K562 (cell line): Measurements from ENCODE around the gene TNPO3. TPM values are rescaled to one million over a fixed set of nuclear protein-coding genes. Genes with fewer than 3 reads are reported as not detected.

Experiments
- ATAC-seq: fragments of 200-7000 bp; cut with Tn5 transposase; 3 replicates; pipeline ENCODE4 v1.9.1; 2020; ENCODE audit warnings: moderate library complexity
- BruUV-seq: library from RNA; stranded (reverse); fragments of 400-500 nt; replicated peaks from 2 replicates; lab custom pipeline; 2021; lab: Mats Ljungman, UMichigan
- CTCF ChIA-PET: fragments of 300-600 bp; formaldehyde crosslinking; extraction: SDS; loops from one replicate; lab custom pipeline; 2021; ENCODE audit warnings: low intra/inter-chr PET ratio; lab: Yijun Ruan, JAX
- POLR2A ChIA-PET: fragments of 300-600, 350-650 bp; sonication (Branson Sonifier 250); formaldehyde crosslinking; extraction: SDS; loops from one replicate; lab custom pipeline; 2021; ENCODE audit warnings: antibody characterized with exemption, inconsistent platforms; lab: Yijun Ruan, JAX
- DNase-seq, 4 experiments: peaks; one replicate each; pipeline versions ENCODE4 v3.0.0 to v3.0.0-alpha.2; 2011 to 2018; ENCODE audit warnings: low spot score in 3 of 4, mixed read lengths in 3 of 4; ENCODE audit errors: extremely low read depth in 1 of 4
- FAIRE-seq: peaks from 2 replicates; lab custom pipeline; 2011; peaks lifted over from hg19 to GRCh38; lab: Jason Lieb, UNC
- H2AFZ ChIP-seq: 2 replicates; pipeline ENCODE4 v1.6.0; 2011; ENCODE audit warnings: low read depth, low read length, control low read depth, inconsistent platforms
- H3K27ac ChIP-seq: fragments of 200-600 bp; 3 replicates; pipeline ENCODE4 v1.8.0; 2011; ENCODE audit warnings: low read depth, mild to moderate bottlenecking, control low read depth, inconsistent platforms, low read length, moderate library complexity, mixed read lengths; ENCODE audit errors: extremely low read depth
- H3K27me3 ChIP-seq, 2 experiments: fragments of 300-600 bp in 1 of 2; 2 replicates in 1 of 2; 3 replicates in 1 of 2; pipeline versions ENCODE4 v1.6.0 to v1.8.0; 2011; ENCODE audit warnings: inconsistent platforms in 2 of 2, low read length in 2 of 2, mild to moderate bottlenecking in 1 of 2, mixed read lengths in 1 of 2, moderate library complexity in 1 of 2; ENCODE audit not compliant: control insufficient read depth in 2 of 2, insufficient read depth in 2 of 2
- H3K36me3 ChIP-seq: fragments of 300-600 bp; 3 replicates; pipeline ENCODE4 v1.8.0; 2011; ENCODE audit warnings: mild to moderate bottlenecking, low read length, inconsistent platforms; ENCODE audit not compliant: control insufficient read depth, insufficient read depth
- H3K4me1 ChIP-seq, 2 experiments: fragments of 200-600 bp in 1 of 2; replicated peaks in 1 of 2; 2 replicates in 1 of 2; 3 replicates in 1 of 2; pipeline versions ENCODE4 v1.5.1 to v1.8.0; 2011; ENCODE audit warnings: inconsistent platforms in 2 of 2, low read length in 2 of 2, mild to moderate bottlenecking in 1 of 2, mixed read lengths in 1 of 2, moderate library complexity in 1 of 2; ENCODE audit not compliant: control insufficient read depth in 2 of 2, insufficient read depth in 2 of 2
- H3K4me2 ChIP-seq: 2 replicates; pipeline ENCODE4 v1.6.1; 2011; ENCODE audit warnings: low read length, control low read depth, inconsistent platforms, mixed read lengths; ENCODE audit not compliant: insufficient read depth
- H3K4me3 ChIP-seq: fragments of 200-600 bp; sonication (generic), shearing (Covaris generic); 2 replicates; pipeline ENCODE4 v1.5.1; 2016; ENCODE audit warnings: control low read depth, inconsistent platforms
- H3K79me2 ChIP-seq: fragments of 200-600 bp; 3 replicates; pipeline ENCODE4 v1.8.0; 2011; ENCODE audit warnings: low read length, inconsistent platforms; ENCODE audit not compliant: control insufficient read depth, insufficient read depth
- H3K9ac ChIP-seq, 2 experiments: 2 replicates each; pipeline versions ENCODE4 v1.6.0 to v1.6.1; 2011; ENCODE audit warnings: low read depth in 2 of 2, low read length in 2 of 2, control low read depth in 1 of 2, inconsistent platforms in 1 of 2, mild to moderate bottlenecking in 1 of 2, mixed read lengths in 1 of 2; ENCODE audit not compliant: insufficient read depth in 1 of 2
- H3K9me1 ChIP-seq: one replicate; pipeline ENCODE4 v1.6.0; 2011; ENCODE audit warnings: inconsistent platforms, mild to moderate bottlenecking, low read length, moderate library complexity; ENCODE audit not compliant: control insufficient read depth, insufficient read depth
- H3K9me3 ChIP-seq: replicated peaks from 2 replicates; pipeline ENCODE4 v1.5.1; 2011; ENCODE audit warnings: low read depth, low read length, inconsistent platforms; ENCODE audit not compliant: control insufficient read depth, insufficient read depth
- H4K20me1 ChIP-seq: replicated peaks from 2 replicates; pipeline ENCODE4 v1.6.1; 2011; ENCODE audit warnings: low read length, inconsistent platforms, mixed read lengths; ENCODE audit not compliant: control insufficient read depth, insufficient read depth
- ELK1 ChIP-seq: sonication (generic); formaldehyde crosslinking; IDR thresholded peaks from 2 replicates; pipeline ENCODE4 v1.8.1; 2022; ENCODE audit warnings: missing genetic modification reagents
- HNRNPH1 ChIP-seq: fragments of 200-400 bp; formaldehyde crosslinking; optimal IDR thresholded peaks from 2 replicates; pipeline ENCODE3; 2017; ENCODE audit warnings: low read depth, mild to moderate bottlenecking, low read length, moderate library complexity
- KAT8 ChIP-seq: fragments of 450-650 bp; IDR thresholded peaks from 2 replicates; pipeline ENCODE4 v1.6.1; 2016; ENCODE audit warnings: low read depth, mild to moderate bottlenecking
- RNF219 ChIP-seq: fragments of 250-450 bp; sonication (Bioruptor Pico); IDR thresholded peaks from 2 replicates; pipeline ENCODE4 v1.5.0; 2022; ENCODE audit warnings: mild to moderate bottlenecking
- STAT5B ChIP-seq: fragments of 250-450 bp; sonication (Bioruptor Pico); IDR thresholded peaks from 2 replicates; pipeline ENCODE4 v1.8.0; 2021; ENCODE audit warnings: mild to moderate bottlenecking, inconsistent platforms
- TAF15 ChIP-seq: fragments of 200-400 bp; formaldehyde crosslinking; IDR thresholded peaks from 2 replicates; pipeline ENCODE4 v1.6.1; 2017; ENCODE audit warnings: mild to moderate bottlenecking, low read depth, low read length, moderate library complexity
- WHSC1 ChIP-seq: IDR thresholded peaks from one replicate; pipeline ENCODE4 v1.6.1; 2012; ENCODE audit warnings: low read length, control low read depth, inconsistent platforms
- XRCC4 ChIP-seq: IDR thresholded peaks from one replicate; pipeline ENCODE4 v1.6.1; 2011; ENCODE audit not compliant: insufficient read depth, insufficient read length; ENCODE audit errors: extremely low read depth
- ZKSCAN3 ChIP-seq: fragments of 250-450 bp; sonication (Bioruptor Pico); IDR thresholded peaks from 2 replicates; pipeline ENCODE4 v1.4.0; 2020
- ZNF253 ChIP-seq: fragments of 250-450 bp; sonication (Bioruptor Pico); conservative IDR thresholded peaks from 2 replicates; pipeline ENCODE4 v1.6.1; 2021; ENCODE audit warnings: mild to moderate bottlenecking
- ZNF3 ChIP-seq: fragments of 250-450 bp; sonication (Bioruptor Pico); IDR thresholded peaks from 2 replicates; pipeline ENCODE4 v1.5.0; 2021; ENCODE audit warnings: mild to moderate bottlenecking, moderate library complexity
- ZNF311 ChIP-seq: fragments of 250-450 bp; sonication (Bioruptor Pico); IDR thresholded peaks from 2 replicates; pipeline ENCODE4 v1.4.0; 2020; ENCODE audit warnings: mild to moderate bottlenecking, moderate library complexity
- ZNF431 ChIP-seq: sonication (generic); formaldehyde crosslinking; IDR thresholded peaks from 2 replicates; pipeline ENCODE4 v1.8.0; 2022; ENCODE audit warnings: mild to moderate bottlenecking, missing genetic modification reagents
- ZNF785 ChIP-seq: fragments of 250-450 bp; sonication (Bioruptor Pico); IDR thresholded peaks from 2 replicates; pipeline ENCODE4 v1.4.0; 2020; ENCODE audit warnings: mild to moderate bottlenecking
- WGBS: fragments of 100-300 bp; shearing (Covaris generic); methylation state at CpG from one replicate; pipeline ENCODE4 v1.1.6; 2016; ENCODE audit warnings: low coverage, mixed read lengths; ENCODE audit not compliant: insufficient coverage; ENCODE audit errors: missing lambda C conversion rate; 5-methylcytosine and 5-hydroxymethylcytosine counted together
- in situ Hi-C: fragments of 300-500 bp; cut with MboI; formaldehyde crosslinking; loops from 4 replicates; pipeline ENCODE4 v1.15.0; 2018; ENCODE audit warnings: inconsistent platforms, mixed read lengths
- intact Hi-C: fragments of 100-400 bp; cut with micrococcal nuclease; formaldehyde crosslinking; loops from 2 replicates; pipeline ENCODE4 v1.14.2; 2022
- polyA plus RNA-seq, 8 experiments: library from polyadenylated mRNA; depleted of rRNA in 4 of 8; stranded (reverse) in 5 of 8; unstranded in 3 of 8; fragments of >200 nt; fragmentation: Nextera tagmentation in 2 of 8; fragmentation: Illumina TruSeq in 1 of 8; extraction: Ambion mirVana in 2 of 8; extraction: Trizol in 1 of 8; gene quantifications; 2 replicates each; pipeline versions ENCODE4 v1.2.1 to v1.2.3, GENCODE V29; 2011 to 2014; ENCODE audit warnings: inconsistent platforms in 1 of 8, missing spikeins in 1 of 8
- total RNA-seq, 7 experiments: library from RNA; depleted of rRNA in 6 of 7; stranded (reverse); fragments of >200 nt in 6 of 7; fragmentation: Illumina TruSeq in 2 of 7; extraction: Trizol in 2 of 7; gene quantifications; 2 replicates each; pipeline versions ENCODE4 v1.2.1 to v1.2.3, GENCODE V29; 2011 to 2021; ENCODE audit warnings: low replicate concordance in 1 of 7
- TF ChIP-seq, protein P1 (sequence below): IDR thresholded peaks from 2 replicates; pipeline ENCODE4 v1.6.1; 2014; ENCODE audit warnings: antibody characterized with exemption
- TF ChIP-seq, protein P2 (sequence below): sonication (generic); formaldehyde crosslinking; IDR thresholded peaks from 2 replicates; pipeline ENCODE4 v1.8.0; 2022; ENCODE audit warnings: mild to moderate bottlenecking, low read depth, missing genetic modification reagents

Gene TNPO3
- total and polyA plus RNA-seq, 9 of the 15 experiments (the other 6 are each of a cell fraction or from before 2014, with no cell fraction given): 35.8 to 125 (median 110) TPM

DNA sequence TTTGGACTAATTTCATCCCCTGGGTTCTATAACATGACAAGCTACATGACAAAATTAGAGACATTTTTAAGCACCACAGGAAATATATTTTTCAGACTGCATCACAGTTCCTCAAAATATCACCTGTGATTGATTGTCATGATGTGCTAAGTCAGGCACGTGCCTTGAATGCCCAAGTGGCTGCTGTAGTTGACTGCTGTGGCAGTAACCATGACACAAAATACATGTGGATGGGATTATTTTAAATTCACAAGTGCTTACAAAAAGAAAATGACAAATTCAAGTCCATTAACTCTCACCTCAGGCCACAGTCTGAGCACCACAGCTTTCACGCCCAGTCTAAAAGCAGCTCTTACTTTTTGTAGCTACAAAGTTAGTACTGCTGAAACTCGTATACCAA, 45.5 kb downstream of the TNPO3 start (continued):
- TF ChIP-seq ZNF431 (CRISPR knock-in tag) (no peak), KAT8 (no peak), TAF15 (no peak), ZNF311 (no peak), ZKSCAN3 (CRISPR knock-in tag) (no peak), WHSC1 (no peak), ZNF785 (CRISPR knock-in tag) (no peak)
- TF ChIP-seq, protein P1, sequence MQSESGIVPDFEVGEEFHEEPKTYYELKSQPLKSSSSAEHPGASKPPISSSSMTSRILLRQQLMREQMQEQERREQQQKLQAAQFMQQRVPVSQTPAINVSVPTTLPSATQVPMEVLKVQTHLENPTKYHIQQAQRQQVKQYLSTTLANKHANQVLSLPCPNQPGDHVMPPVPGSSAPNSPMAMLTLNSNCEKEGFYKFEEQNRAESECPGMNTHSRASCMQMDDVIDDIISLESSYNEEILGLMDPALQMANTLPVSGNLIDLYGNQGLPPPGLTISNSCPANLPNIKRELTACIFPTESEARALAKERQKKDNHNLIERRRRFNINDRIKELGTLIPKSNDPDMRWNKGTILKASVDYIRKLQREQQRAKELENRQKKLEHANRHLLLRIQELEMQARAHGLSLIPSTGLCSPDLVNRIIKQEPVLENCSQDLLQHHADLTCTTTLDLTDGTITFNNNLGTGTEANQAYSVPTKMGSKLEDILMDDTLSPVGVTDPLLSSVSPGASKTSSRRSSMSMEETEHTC: no peak

- Histone ChIP-seq H3K9me1 (no peaks in the 10 kb centered on the region), H3K4me1 (no peaks in the 10 kb centered on the region), H3K79me2 (peaks cover 53% of the 10 kb centered on the region), H4K20me1 (no peaks in the 10 kb centered on the region; the same call in 1 of the 2 replicates), H3K9ac (no peak overlapping the region), H3K36me3 (peaks cover 86% of the 10 kb centered on the region), H3K9me3 (no peaks in the 10 kb centered on the region), H3K27me3 (no peaks in the 10 kb centered on the region), H3K27ac (no peak overlapping the region), H3K4me3 (no peak overlapping the region), H3K4me2 (no peak overlapping the region), H2AFZ (no peak overlapping the region)
- WGBS: 47% methylated on average over 2 of the region's 2 CpGs
- no peak for DNase-seq
- FAIRE-seq: no peak
- intact Hi-C loops: no loop called here
- CTCF ChIA-PET: interaction anchor here (0.5 kb wide), 1 partner anchor 86 kb away, joined by 3 read pairs; no protein-coding TSS in a partner anchor
- ATAC-seq: no peak
- POLR2A ChIA-PET: interaction anchor here (1.2 to 1.7 kb wide), 3 partner anchors 9 to 18 kb away, joined by 4 to 13 read pairs (median 4); no protein-coding TSS in a partner anchor
- in situ Hi-C loops: no loop called here
- BruUV-seq: no TSS peak
- no peak for TF ChIP-seq ELK1
- no peak for TF ChIP-seq XRCC4
- TF ChIP-seq RNF219: no peak
- TF ChIP-seq, protein P2, sequence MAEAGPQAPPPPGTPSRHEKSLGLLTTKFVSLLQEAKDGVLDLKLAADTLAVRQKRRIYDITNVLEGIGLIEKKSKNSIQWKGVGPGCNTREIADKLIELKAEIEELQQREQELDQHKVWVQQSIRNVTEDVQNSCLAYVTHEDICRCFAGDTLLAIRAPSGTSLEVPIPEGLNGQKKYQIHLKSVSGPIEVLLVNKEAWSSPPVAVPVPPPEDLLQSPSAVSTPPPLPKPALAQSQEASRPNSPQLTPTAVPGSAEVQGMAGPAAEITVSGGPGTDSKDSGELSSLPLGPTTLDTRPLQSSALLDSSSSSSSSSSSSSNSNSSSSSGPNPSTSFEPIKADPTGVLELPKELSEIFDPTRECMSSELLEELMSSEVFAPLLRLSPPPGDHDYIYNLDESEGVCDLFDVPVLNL (CRISPR knock-in tag): no peak
- TF ChIP-seq ZNF3: no peak
- no peak for TF ChIP-seq HNRNPH1
- TF ChIP-seq STAT5B (CRISPR knock-in tag): no peak
- no peak for TF ChIP-seq ZNF253
These were observed 46.1 kb downstream of the TNPO3 start for GRCh38 chr7:129008645-129009414.
